ENCODE measurements around the gene PELI2.

Gene PELI2

DNA sequence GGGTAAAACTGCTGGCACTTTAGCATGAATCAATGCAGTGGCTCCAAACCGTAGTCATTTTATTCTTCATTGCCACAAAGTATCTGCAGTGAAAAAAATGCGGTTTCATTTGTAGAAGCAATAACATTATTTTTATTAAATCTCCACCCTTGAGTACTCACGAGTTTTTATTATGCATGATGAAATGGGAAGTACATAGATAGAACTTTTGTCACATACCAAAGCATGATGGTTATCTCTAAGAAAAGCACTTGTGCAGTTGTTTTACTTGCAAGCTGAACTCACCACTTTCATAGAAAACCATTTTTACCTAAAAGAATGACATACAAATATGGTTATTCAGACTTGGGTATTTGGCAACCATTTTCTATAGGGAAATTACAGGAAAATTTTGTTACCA lies 90.3 kb downstream of the PELI2 start:
- DNase-seq: no peak

DNA sequence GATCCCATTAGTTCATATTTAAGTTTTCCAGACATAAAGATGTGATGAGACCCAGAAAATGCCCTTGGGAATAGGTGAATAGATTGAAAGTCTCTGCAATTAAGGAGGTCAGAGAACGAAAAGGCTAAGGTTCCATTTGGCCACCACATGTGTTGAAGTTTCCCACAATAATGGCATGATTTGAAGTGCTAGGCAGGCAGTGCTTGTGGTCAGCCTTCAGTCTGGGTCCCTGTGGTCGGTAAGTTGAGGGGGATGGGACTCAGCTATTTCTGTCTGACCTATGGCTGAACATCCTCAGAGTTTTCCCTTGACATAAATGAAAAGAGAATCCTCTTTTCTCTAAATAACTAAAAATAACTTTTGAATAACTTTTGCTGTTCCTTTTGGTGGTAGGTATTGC lies 92.4 kb downstream of the PELI2 start:
- no peak for DNase-seq

DNA sequence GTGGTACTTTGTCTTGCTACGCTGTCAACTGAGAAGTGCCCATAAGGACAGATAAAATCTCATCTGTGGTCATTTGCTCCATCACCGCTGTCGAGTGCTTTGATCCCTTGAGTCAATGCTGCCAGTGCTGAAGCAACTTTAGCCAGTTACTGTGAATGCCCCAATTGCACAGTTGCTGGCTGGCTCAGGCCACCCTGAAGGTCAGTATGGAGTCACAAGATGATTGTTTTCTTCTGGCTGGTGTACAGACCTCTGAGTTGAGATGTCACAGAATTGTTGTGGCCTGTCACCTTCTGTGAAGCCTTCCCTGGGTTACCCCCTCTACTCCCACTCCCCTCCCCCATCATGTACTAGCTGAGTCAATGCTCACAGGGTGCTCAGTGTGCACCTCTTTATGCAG lies 92.9 kb downstream of the PELI2 start:
- no peak for DNase-seq

DNA sequence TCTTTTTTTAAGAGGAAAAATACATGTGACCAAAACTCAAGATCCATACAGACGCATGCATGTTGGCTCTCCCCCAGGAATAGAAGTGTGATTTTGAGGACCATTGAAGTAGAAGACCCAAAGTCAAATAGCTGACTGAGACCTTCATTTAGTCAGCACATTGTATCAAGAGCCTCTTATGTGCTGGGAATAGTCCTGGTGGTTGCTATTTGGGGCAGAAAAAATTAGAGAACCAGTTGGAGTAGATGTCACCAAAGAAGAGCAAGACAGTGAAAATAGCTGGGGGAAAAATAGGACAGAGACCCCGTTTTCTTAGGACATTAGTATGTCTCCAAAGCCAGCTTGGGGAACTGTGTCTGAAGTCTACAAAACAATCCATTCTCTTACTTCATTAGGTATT lies 93.6 kb downstream of the PELI2 start:
- no peak for DNase-seq

DNA sequence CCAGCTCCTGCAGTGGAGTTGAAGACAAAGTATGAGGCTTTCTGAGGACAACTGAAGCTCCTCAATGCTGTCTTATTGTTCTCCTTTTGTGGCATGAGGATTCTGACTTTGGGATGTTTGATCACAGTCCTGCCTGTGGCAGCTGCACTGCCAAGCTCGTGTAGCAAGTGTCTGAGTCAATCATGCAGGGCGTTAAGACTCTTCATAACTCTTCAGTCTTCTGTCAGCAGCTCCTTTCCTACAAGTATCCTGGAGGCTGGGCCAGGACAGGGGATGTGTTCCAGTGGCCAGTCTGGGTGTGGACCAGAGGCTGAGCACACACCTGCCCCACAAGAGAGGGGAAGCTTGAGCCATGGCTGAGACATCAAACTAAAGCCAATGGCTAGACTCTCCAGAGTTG lies 94.3 kb downstream of the PELI2 start:
- DNase-seq: no peak

- no peak for DNase-seq
These were observed 95.1 kb downstream of the PELI2 start for GRCh38 chr14:56213306-56213705.

DNA sequence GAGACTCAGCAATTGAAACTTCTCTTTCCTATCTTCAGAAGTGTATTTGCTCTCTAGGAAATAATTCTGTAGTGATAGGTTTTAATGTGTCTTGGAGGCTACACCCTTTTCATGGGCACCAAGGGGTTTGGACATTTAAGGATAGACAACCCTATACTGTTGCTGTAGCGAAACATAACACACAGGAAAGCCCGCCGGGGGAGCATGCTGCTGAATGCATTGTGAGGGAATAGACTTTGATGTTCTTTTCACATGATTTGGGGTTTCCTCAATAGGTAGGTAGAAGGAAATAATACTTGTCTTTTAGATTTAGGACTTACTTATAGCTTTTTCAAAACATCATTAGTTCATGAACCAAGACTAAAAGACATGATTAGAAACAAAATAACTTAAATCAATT lies 97.0 kb downstream of the PELI2 start:
- no peak for DNase-seq

- DNase-seq: no peak
These were observed 98.6 kb downstream of the PELI2 start for GRCh38 chr14:56216626-56217379.

DNA sequence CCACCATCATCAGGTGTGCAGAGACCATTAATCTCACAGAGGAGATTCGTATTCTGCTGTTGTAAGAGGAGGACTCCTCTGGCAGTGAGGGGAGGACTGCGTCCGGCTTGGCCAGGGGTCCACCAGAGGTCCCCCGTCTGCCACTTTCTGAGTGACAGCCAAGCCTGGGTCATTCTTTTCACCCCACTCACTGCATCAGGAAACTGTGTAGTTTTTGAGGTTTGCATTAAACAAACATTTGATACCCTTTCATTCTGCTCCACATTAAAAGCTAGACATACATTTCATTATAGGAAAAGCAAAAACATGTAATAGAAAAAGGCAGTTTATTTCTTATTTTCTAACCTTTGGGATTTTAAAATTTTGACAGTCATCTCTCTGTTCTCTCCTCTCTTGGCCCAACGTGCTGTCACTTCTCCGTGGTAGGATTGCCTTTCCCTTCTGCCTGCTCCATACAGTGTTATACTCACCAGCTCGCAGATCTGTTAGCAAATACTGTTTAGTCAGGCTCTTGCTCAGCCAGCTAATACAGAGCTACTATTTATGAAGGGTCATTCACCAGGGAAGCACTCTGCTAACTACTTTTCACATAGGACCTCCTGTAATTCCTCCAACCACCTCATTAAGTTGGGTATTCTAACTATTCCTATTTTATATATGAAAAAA lies 99.3 kb downstream of the PELI2 start:
- DNase-seq: no peak

DNA sequence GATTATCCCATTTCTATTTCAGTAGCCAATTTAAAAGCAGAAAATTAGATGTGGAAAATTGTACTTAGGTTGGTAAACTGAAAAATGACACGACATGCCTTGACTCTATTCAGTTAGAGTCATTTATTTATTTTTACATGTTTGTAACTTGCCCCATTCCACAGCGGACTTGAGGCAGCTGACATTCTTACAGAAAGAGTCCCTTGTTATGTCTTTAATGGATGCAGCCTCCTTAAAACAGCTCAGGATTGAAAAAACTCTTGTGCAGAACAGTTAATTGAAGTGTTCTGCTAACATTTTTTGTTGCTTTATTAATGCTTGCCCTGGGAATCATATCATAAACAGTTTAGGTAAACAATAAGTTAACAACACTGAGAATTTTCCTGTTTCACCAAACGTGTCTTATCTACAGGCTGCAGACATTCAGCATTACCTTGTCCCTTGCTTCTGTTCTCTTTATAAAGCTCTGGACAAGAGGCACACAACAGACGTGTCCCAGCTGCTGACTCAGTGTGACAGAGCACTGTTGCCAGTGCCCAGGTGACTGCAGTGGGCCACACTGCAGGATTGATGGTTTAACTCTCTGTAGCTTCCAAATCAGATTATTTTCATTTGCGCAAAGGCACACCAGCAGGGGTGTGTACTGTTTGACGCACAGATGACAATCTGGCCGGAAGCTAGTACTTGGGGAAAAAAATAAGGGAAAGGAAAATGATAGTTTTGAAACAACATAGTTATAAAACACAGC lies 101.6 kb downstream of the PELI2 start:
- DNase-seq: no peak

GRCh38 chr14:56221382-56222128 lies 103.3 kb downstream of the PELI2 start:
- DNase-seq: no peak

DNA sequence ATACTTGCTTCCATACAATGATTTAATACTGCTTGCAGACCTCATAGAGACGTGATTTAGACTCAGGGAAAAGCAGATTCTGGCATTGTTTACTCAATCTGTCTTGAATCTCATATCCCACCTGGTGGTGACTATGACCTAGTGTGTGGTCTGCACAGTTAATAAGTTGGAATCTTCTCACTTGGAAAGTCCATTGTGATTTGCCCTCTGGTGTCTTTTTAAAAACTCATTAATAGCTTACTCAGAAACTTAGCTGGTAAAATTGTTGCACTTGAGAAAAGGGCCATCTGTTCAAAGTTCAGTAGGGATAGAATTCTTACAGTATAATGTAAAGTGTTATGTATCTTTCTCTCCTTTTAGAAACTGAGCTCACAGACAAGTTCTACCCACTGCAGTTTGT lies 106.0 kb downstream of the PELI2 start:
- no peak for DNase-seq

GRCh38 chr14:56224691-56225681 lies 106.8 kb downstream of the PELI2 start:
- no peak for DNase-seq

DNA sequence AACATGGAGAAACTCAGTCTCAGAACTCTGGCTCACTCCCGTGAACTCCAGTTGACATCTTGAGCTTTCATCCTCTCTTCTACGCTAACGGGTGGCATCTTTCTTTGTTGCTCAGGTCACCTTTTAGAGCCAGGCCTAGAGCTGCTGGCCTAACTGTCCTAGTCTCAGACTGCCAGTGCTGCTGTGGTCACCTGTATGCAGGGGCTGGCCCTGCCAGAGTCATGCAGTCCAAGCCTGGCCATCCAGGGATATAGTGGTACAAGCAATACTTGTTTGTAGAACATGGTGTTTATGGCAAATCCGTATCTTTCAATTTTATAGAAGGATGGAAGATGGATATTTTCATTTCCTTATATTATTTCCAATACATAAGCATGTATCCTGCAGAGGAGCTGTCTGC lies 117.2 kb downstream of the PELI2 start:
- DNase-seq: no peak

- no peak for DNase-seq
These were observed 119.2 kb downstream of the PELI2 start for GRCh38 chr14:56237398-56237797.

DNA sequence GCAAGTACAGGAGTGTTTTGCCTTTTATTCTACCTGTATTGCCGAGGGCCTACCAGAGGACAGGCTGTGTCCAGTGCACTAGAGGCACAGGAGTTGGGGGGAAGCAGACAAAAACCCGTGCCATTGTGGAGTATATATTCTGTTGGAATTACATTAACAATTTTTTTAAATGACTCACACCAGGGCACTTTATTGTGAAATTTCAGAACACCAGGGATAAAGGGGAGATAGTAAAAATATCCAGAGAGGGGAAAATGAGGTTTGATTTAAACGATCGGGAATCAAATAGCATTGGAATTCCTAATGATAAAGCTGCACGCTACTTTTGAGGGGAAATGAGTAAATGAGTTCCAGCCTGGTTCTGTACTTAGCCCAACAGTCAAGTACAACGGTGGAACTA lies 123.2 kb downstream of the PELI2 start:
- no peak for DNase-seq

GRCh38 chr14:56243110-56243509 lies 124.9 kb downstream of the PELI2 start:
- DNase-seq: no peak

DNA sequence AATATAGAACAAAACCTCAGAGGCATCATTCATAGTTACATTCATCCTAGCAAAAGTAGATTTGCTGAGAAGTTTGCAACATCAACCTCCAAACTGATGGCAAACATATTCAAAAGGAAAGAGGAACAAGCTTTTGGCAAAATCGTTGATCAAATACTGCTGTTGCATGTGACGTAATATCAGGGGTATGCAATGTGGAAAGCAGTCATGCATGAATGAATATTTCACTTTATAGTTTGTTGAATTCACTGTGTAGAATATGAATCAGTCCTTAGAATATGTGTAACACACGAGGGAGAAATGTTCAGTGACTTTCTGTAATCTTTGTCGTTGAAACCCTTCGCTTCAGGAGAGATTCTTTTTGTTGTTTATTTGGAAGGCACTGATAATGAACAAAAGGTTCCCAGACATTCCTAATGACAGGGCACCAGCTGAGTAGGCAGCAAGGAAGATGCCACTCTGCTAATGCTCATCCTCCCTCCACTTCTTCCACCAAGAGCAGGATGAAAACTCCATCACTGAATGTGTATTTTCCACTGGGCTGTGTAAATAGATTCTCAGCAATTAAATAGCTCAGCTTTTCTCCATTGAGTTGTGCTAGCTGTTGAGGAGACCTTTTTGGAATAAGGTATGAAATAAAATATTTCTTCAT lies 126.1 kb downstream of the PELI2 start:
- DNase-seq: no peak

GRCh38 chr14:56247495-56248200 lies 129.4 kb downstream of the PELI2 start:
- no peak for DNase-seq

- no peak for DNase-seq
These were observed 130.2 kb downstream of the PELI2 start for GRCh38 chr14:56248442-56248841.

GRCh38 chr14:56261046-56261445 lies 142.8 kb downstream of the PELI2 start:
- DNase-seq: no peak
